Left ventricle myocardium inferior (tissue), 1 donor: ENCODE results near the gene PPFIBP1. TPM values are rescaled to one million over a fixed set of nuclear protein-coding genes. Genes with fewer than 3 reads are reported as not detected.

Experiments used
- DNase-seq: peaks from one replicate; pipeline ENCODE4 v3.0.0-alpha.2; 2020
- H3K27ac ChIP-seq: fragments of 200-600 bp; replicated peaks from 2 replicates; pipeline ENCODE4 v1.8.0; 2021
- H3K27me3 ChIP-seq: fragments of 200-600 bp; 2 replicates; pipeline ENCODE4 v1.8.0; 2021; ENCODE audit warnings: low read depth
- H3K36me3 ChIP-seq: fragments of 200-600 bp; 2 replicates; pipeline ENCODE4 v1.8.0; 2021
- H3K4me1 ChIP-seq: fragments of 200-600 bp; 2 replicates; pipeline ENCODE4 v1.8.0; 2021
- H3K4me3 ChIP-seq: fragments of 200-600 bp; 2 replicates; pipeline ENCODE4 v1.8.0; 2021; ENCODE audit warnings: mild to moderate bottlenecking, moderate library complexity
- H3K9me3 ChIP-seq: fragments of 200-600 bp; replicated peaks from 2 replicates; pipeline ENCODE4 v1.8.0; 2021
- intact Hi-C: fragments of 100-400 bp; cut with micrococcal nuclease; formaldehyde crosslinking; loops from one replicate; pipeline ENCODE4 v1.11.0; 2022
- total RNA-seq: library from RNA; stranded (reverse); fragmentation: NEBNext Ultra II Directional; extraction: Animal tissue kit (Norgen Biotek cat#: 25700); gene quantifications from one replicate; pipeline ENCODE4 v1.2.1, GENCODE V29; 2021
- TF ChIP-seq, protein P1 (sequence below): fragments of 200-600 bp; IDR thresholded peaks from 2 replicates; pipeline ENCODE4 v1.8.0; 2021; ENCODE audit warnings: antibody characterized with exemption, mild to moderate bottlenecking, borderline replicate concordance
- donor health status: DM: no; HTN: yes; CAD: no; lungs with severe emphysema.

The PPFIBP1 gene
- total RNA-seq, 1 donor from 2014 or later, result 258 TPM

DNA sequence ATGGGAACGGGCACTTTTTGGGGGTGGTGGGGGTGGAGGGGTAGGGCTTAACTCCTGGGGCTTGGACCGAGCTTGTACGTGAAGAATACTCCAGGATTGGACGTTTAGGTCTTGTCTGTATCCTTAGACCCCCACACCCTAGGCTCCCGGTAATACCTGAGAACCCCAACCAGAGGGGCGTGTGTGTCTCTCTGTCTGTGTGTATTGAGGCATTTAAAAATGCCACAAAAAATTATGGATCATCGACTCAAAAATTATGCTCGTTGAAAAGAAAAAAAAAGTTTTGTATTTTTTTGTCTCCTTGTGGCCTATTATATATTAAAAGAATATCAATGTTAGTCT is 459 bp downstream of the PPFIBP1 start:
- peak overlapping the region; percentile 96 for H3K27ac ChIP-seq
- peak overlapping the region; percentile 82 for H3K4me3 ChIP-seq
- no peaks in the 10 kb centered on the region for H3K9me3 ChIP-seq
- intact Hi-C loops, result loop anchor here (10.0 kb wide), 1 partner anchor 50 kb away; no protein-coding TSS in a partner anchor
- peaks cover 79% of the 10 kb centered on the region for H3K4me1 ChIP-seq
- no peak for DNase-seq
- no peaks in the 10 kb centered on the region for H3K27me3 ChIP-seq
- no peaks in the 10 kb centered on the region for H3K36me3 ChIP-seq
- TF ChIP-seq, protein P1, sequence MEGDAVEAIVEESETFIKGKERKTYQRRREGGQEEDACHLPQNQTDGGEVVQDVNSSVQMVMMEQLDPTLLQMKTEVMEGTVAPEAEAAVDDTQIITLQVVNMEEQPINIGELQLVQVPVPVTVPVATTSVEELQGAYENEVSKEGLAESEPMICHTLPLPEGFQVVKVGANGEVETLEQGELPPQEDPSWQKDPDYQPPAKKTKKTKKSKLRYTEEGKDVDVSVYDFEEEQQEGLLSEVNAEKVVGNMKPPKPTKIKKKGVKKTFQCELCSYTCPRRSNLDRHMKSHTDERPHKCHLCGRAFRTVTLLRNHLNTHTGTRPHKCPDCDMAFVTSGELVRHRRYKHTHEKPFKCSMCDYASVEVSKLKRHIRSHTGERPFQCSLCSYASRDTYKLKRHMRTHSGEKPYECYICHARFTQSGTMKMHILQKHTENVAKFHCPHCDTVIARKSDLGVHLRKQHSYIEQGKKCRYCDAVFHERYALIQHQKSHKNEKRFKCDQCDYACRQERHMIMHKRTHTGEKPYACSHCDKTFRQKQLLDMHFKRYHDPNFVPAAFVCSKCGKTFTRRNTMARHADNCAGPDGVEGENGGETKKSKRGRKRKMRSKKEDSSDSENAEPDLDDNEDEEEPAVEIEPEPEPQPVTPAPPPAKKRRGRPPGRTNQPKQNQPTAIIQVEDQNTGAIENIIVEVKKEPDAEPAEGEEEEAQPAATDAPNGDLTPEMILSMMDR, result no peak

DNA sequence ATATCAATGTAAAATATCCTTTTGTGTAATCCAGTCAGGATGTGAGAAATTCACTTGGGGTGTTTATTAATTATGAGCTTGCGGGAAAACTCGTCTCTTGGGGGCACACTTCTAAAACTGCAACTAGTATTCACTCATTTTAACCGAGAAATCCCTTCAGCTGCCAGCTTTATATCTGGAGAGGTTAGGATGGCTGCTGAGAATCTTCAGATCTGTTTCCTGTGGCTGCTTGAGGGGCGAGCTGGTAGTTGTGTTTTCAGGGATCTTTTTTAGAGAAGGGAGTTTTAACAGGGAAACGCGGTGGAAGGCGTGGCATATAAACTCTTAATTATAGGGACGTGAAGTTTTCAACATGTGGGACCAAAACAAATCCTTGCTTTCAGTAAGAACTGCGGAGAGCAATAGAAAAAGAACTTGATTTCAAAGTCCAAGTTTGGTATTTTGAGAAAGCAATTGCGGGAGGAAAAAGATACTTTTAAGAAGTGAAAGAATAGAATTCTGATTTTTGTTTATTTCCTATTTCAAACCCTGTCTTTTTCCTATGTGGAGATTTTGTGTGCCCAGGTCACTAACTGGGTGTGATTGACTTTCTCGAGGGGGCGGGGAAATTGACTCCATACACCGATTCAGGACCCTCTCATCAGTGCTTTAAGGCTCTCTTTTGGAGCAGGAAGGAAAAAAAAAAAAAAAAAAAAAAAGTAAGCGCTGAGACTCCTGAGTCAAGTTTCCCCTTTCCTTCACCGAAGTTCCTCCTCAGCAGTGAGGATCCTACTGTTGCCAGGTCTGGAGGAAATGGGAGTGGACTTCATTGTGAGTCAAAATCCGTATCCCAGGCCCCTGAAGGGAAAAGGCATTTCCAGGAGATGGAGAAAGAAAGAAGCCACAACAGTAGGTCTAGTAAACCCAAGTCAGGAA is 1.1 kb downstream of the PPFIBP1 start:
- Histone ChIP-seq H3K36me3 (no peaks in the 10 kb centered on the region), H3K9me3 (no peaks in the 10 kb centered on the region), H3K27me3 (no peaks in the 10 kb centered on the region), H3K4me1 (peaks cover 85% of the 10 kb centered on the region), H3K27ac (peak overlapping the region; percentile 96), H3K4me3 (peak overlapping the region; percentile 82)
- TF ChIP-seq, protein P1, result no peak
- no peak for DNase-seq
- intact Hi-C loops, result loop anchor here (10.0 kb wide), 1 partner anchor 50 kb away; no protein-coding TSS in a partner anchor

- Histone ChIP-seq H3K4me1 (peaks cover 95% of the 10 kb centered on the region), H3K4me3 (peak overlapping the region; percentile 82), H3K36me3 (no peaks in the 10 kb centered on the region), H3K27ac (peak overlapping the region; percentile 96), H3K27me3 (no peaks in the 10 kb centered on the region), H3K9me3 (no peaks in the 10 kb centered on the region)
- TF ChIP-seq, protein P1, result no peak
- no peak for DNase-seq
- intact Hi-C loops, result loop anchor here (10.0 kb wide), 1 partner anchor 47 kb away; no protein-coding TSS in a partner anchor
Measured at GRCh38 chr12:27527512-27527911, 3.5 kb downstream of the PPFIBP1 start.

DNA sequence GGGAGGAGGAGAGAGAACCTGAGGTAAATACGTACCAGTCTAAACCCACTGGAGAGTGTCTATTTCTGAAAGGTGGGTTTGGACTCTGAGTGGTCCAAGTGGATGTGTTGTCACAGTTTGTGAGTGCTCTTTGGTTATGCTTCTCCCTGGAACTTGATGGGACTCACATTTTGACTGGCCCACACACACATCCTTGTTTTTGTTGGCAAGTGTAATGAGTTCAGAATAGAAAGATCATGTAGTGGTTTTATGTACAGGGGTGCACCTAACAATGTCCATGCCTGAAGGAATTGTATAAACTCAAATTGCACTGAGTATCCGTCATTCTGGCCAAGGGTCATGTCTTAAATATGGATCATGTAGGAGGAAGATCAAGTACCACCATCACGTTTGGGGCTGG is 4.8 kb downstream of the PPFIBP1 start:
- TF ChIP-seq, protein P1, result no peak
- no peaks in the 10 kb centered on the region for H3K27me3 ChIP-seq
- no peak for DNase-seq
- H3K27ac ChIP-seq, result peak overlapping the region; percentile 96
- intact Hi-C loops, result loop anchor here (10.0 kb wide), 1 partner anchor 46 kb away; no protein-coding TSS in a partner anchor
- peaks cover 95% of the 10 kb centered on the region for H3K4me1 ChIP-seq
- no peaks in the 10 kb centered on the region for H3K36me3 ChIP-seq
- H3K4me3 ChIP-seq, result no peak overlapping the region
- no peaks in the 10 kb centered on the region for H3K9me3 ChIP-seq

GRCh38 chr12:27530157-27530922 is 6.3 kb downstream of the PPFIBP1 start:
- Histone ChIP-seq H3K27me3 (no peaks in the 10 kb centered on the region), H3K27ac (peak overlapping the region; percentile 96), H3K9me3 (no peaks in the 10 kb centered on the region), H3K36me3 (no peaks in the 10 kb centered on the region), H3K4me3 (no peak overlapping the region), H3K4me1 (peaks cover 99% of the 10 kb centered on the region)
- TF ChIP-seq, protein P1, result no peak
- intact Hi-C loops, result no loop called here
- no peak for DNase-seq
